ENCODE results near the gene CACNA2D4.

The CACNA2D4 gene

GRCh38 chr12:1810201-1810930 lies 108.1 kb downstream of the CACNA2D4 start:
- no peak for TF ChIP-seq CTCF (IDR thresholded peaks at IDR 0.05; ENCODE audit: control extremely low read depth, extremely low read depth, low read depth, missing control alignments)
- POLR2A ChIA-PET: no interaction called here
- DNase-seq (ENCODE audit: extremely low spot score): no peak
- CTCF ChIA-PET: no interaction called here

GRCh38 chr12:1809591-1810190 lies 108.8 kb downstream of the CACNA2D4 start:
- POLR2A ChIA-PET: no interaction called here
- CTCF ChIA-PET: no interaction called here
- DNase-seq (ENCODE audit: extremely low spot score): no peak
- TF ChIP-seq CTCF (IDR thresholded peaks at IDR 0.05; ENCODE audit: control extremely low read depth, extremely low read depth, low read depth, missing control alignments): no peak

- no peak for DNase-seq (ENCODE audit: extremely low spot score)
- TF ChIP-seq CTCF (IDR thresholded peaks at IDR 0.05; ENCODE audit: control extremely low read depth, extremely low read depth, low read depth, missing control alignments): no peak
- ChIA-PET POLR2A (no interaction called here), CTCF (no interaction called here)
Observed at GRCh38 chr12:1808798-1809480, 109.5 kb downstream of the CACNA2D4 start.

GRCh38 chr12:1808036-1808797 lies 110.2 kb downstream of the CACNA2D4 start:
- DNase-seq (ENCODE audit: extremely low spot score): no peak
- CTCF ChIA-PET: no interaction called here
- POLR2A ChIA-PET: no interaction called here
- no peak for TF ChIP-seq CTCF (IDR thresholded peaks at IDR 0.05; ENCODE audit: control extremely low read depth, extremely low read depth, low read depth, missing control alignments)

GRCh38 chr12:1807087-1807860 lies 111.2 kb downstream of the CACNA2D4 start:
- no peak for DNase-seq (ENCODE audit: extremely low spot score)
- CTCF ChIA-PET: interaction anchor here (1.0 to 1.9 kb wide), 4 partner anchors 11 to 132 kb away, joined by 3 to 6 read pairs (median 3); no protein-coding TSS in a partner anchor
- POLR2A ChIA-PET: no interaction called here
- TF ChIP-seq CTCF (IDR thresholded peaks at IDR 0.05; ENCODE audit: control extremely low read depth, extremely low read depth, low read depth, missing control alignments): no peak
